Trophoblast cell (in vitro differentiated cells and primary cell): ENCODE results near the gene KDM5B.

Source experiments
- DNase-seq, 2 donors: peaks; one replicate each; pipeline ENCODE4 v3.0.0-alpha.2; 2016
- H2AFZ ChIP-seq: 2 replicates; pipeline ENCODE4 v1.6.1; 2013; ENCODE audit warnings: low read length, moderate library complexity, mild to moderate bottlenecking; ENCODE audit not compliant: insufficient read depth, poor library complexity
- H2AK5ac ChIP-seq: 2 replicates; pipeline ENCODE4 v1.6.1; 2013; ENCODE audit warnings: mild to moderate bottlenecking, low read length
- H2BK120ac ChIP-seq: 2 replicates; pipeline ENCODE4 v1.6.1; 2013; ENCODE audit warnings: low read length, mild to moderate bottlenecking, moderate library complexity; ENCODE audit not compliant: insufficient read depth, poor library complexity
- H2BK12ac ChIP-seq: 2 replicates; pipeline ENCODE4 v1.6.1; 2013; ENCODE audit warnings: mild to moderate bottlenecking, low read length, moderate library complexity
- H2BK5ac ChIP-seq: 2 replicates; pipeline ENCODE4 v1.6.1; 2013; ENCODE audit warnings: low read length, low read depth, moderate library complexity, mild to moderate bottlenecking; ENCODE audit not compliant: poor library complexity
- H3K14ac ChIP-seq: 2 replicates; pipeline ENCODE4 v1.6.1; 2013; ENCODE audit warnings: mild to moderate bottlenecking, low read length
- H3K18ac ChIP-seq: 2 replicates; pipeline ENCODE4 v1.6.1; 2013; ENCODE audit warnings: mild to moderate bottlenecking, low read length
- H3K23ac ChIP-seq: 2 replicates; pipeline ENCODE4 v1.6.1; 2013; ENCODE audit warnings: low read length
- H3K27ac ChIP-seq: 2 replicates; pipeline ENCODE4 v1.5.1; 2013; ENCODE audit warnings: low read depth, mild to moderate bottlenecking, inconsistent platforms, low read length, moderate library complexity
- H3K27me3 ChIP-seq: 2 replicates; pipeline ENCODE4 v1.6.1; 2013; ENCODE audit warnings: inconsistent platforms, mild to moderate bottlenecking, low read length, moderate library complexity; ENCODE audit not compliant: insufficient read depth
- H3K36me3 ChIP-seq, 2 experiments: 1 replicate in 1 of 2; 2 replicates in 1 of 2; pipeline ENCODE4 v1.6.1; 2013; ENCODE audit warnings: low read length in 2 of 2, mild to moderate bottlenecking in 2 of 2, moderate library complexity in 1 of 2; ENCODE audit not compliant: insufficient read depth in 2 of 2, control insufficient read depth in 1 of 2
- H3K4ac ChIP-seq: 2 replicates; pipeline ENCODE4 v1.6.1; 2013; ENCODE audit warnings: low read depth, mild to moderate bottlenecking, low read length, moderate library complexity
- H3K4me1 ChIP-seq, 2 experiments: 1 replicate in 1 of 2; 2 replicates in 1 of 2; pipeline ENCODE4 v1.6.1; 2013; ENCODE audit warnings: low read length in 2 of 2, mild to moderate bottlenecking in 2 of 2, moderate library complexity in 1 of 2; ENCODE audit not compliant: insufficient read depth in 2 of 2, control insufficient read depth in 1 of 2
- H3K4me2 ChIP-seq: 2 replicates; pipeline ENCODE4 v1.6.1; 2013; ENCODE audit warnings: inconsistent platforms, mild to moderate bottlenecking, low read length, moderate library complexity
- H3K4me3 ChIP-seq: 2 replicates; pipeline ENCODE4 v1.5.1; 2013; ENCODE audit warnings: mild to moderate bottlenecking, low read depth, low read length, inconsistent platforms
- H3K79me1 ChIP-seq: one replicate; pipeline ENCODE4 v1.6.1; 2013; ENCODE audit warnings: low read length
- H3K79me2 ChIP-seq: 2 replicates; pipeline ENCODE4 v1.6.1; 2013; ENCODE audit warnings: low read length, mild to moderate bottlenecking; ENCODE audit not compliant: control insufficient read depth, insufficient read depth, poor library complexity
- H3K9ac ChIP-seq: 2 replicates; pipeline ENCODE4 v1.6.1; 2013; ENCODE audit warnings: mild to moderate bottlenecking, low read length
- H3K9me3 ChIP-seq: 2 replicates; pipeline ENCODE4 v1.6.1; 2013; ENCODE audit warnings: low read depth, mild to moderate bottlenecking, control low read depth, inconsistent platforms, low read length; ENCODE audit not compliant: insufficient read depth
- H4K12ac ChIP-seq: 2 replicates; pipeline ENCODE4 v1.6.1; 2013; ENCODE audit warnings: low read depth, mild to moderate bottlenecking, low read length, moderate library complexity
- H4K8ac ChIP-seq: 2 replicates; pipeline ENCODE4 v1.6.1; 2013; ENCODE audit warnings: low read depth, mild to moderate bottlenecking, low read length, moderate library complexity
- H4K91ac ChIP-seq: one replicate; pipeline ENCODE4 v1.6.1; 2013; ENCODE audit warnings: low read depth, mild to moderate bottlenecking, low read length, moderate library complexity
- WGBS: extraction: QIAGEN DNeasy Blood & Tissue Kit; methylation state at CpG from one replicate; pipeline ENCODE4 v1.1.7; 2013; ENCODE audit warnings: missing lambda C conversion rate; ENCODE audit not compliant: insufficient read length, insufficient coverage; ENCODE audit errors: extremely low coverage; 5-methylcytosine and 5-hydroxymethylcytosine counted together

The KDM5B gene

GRCh38 chr1:202825748-202826147, 17.5 kb upstream of the KDM5B start:
- no peak overlapping the region for H3K27ac ChIP-seq
- H3K14ac ChIP-seq, result no peak overlapping the region
- no peak overlapping the region for H2BK12ac ChIP-seq
- no peak overlapping the region for H2AK5ac ChIP-seq
- H3K4ac ChIP-seq, result no peak overlapping the region
- no peak overlapping the region for H3K18ac ChIP-seq
- no peak overlapping the region for H3K9ac ChIP-seq
- H3K4me3 ChIP-seq, result no peak overlapping the region
- no peaks in the 10 kb centered on the region for H3K36me3 ChIP-seq
- peak in 1 of 2 donors; percentile 57 for DNase-seq
- H2BK120ac ChIP-seq, result no peak overlapping the region
- no peak overlapping the region for H3K23ac ChIP-seq
- H4K91ac ChIP-seq, result no peak overlapping the region
- no peaks in the 10 kb centered on the region for H3K9me3 ChIP-seq
- no CpG with 5 or more reads among the region's 7 CpGs for WGBS
- no peak overlapping the region for H4K8ac ChIP-seq
- no peaks in the 10 kb centered on the region for H3K27me3 ChIP-seq
- peaks cover 6 to 9% of the 10 kb centered on the region in 2 experiments for H3K4me1 ChIP-seq
- no peak overlapping the region for H3K4me2 ChIP-seq
- H2AFZ ChIP-seq, result no peak overlapping the region
- no peaks in the 10 kb centered on the region for H3K79me2 ChIP-seq
- H2BK5ac ChIP-seq, result no peak overlapping the region
- no peak overlapping the region for H4K12ac ChIP-seq
- H3K79me1 ChIP-seq, result no peaks in the 10 kb centered on the region

DNA sequence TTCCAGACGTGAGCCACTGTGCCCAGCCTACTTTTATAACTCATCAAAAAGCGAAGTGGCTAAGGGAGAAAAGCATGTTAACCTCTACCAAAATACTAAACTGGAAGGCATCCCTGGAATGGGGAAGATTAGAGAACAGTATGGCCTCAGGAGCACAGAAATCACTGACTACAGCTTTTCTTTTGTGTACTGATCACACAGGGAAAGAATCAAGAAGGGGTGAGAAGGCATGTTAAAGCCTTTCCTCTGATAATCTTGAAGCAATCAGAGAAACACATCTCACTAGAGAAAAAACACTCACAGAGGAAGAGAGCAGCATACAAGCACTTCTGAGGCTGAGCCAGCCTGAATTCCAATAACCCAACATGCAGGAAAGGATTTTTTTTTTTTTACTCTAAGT, 13.2 kb upstream of the KDM5B start:
- no CpG with 5 or more reads among the region's 2 CpGs for WGBS
- Histone ChIP-seq H2BK5ac (no peak overlapping the region), H2BK12ac (no peak overlapping the region)

DNA sequence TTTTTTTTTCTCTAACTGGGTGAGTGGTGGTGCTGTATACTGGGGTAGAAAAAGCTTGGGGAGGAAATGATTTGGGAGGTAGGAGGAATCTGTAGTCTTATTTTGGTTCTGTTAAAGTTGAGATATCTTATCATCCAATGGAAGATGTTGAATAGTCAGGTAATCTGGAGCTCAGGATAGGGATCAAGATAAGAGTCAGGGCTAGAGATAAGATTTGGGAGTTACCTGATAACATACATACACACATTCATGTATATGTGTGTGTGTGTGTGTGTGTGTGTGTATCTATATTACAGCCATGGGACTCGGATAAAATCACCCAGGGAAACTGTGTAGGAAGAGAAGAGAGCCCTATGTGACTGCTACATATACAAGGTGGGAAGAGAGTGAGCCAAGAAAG, 10.6 kb upstream of the KDM5B start:
- Histone ChIP-seq H3K4me3 (no peak overlapping the region), H2AK5ac (no peak overlapping the region), H3K79me1 (peaks cover 1% of the 10 kb centered on the region), H3K4ac (no peak overlapping the region), H3K4me2 (no peak overlapping the region), H3K4me1 (peaks cover 0 to 6% of the 10 kb centered on the region in 2 experiments), H3K27me3 (no peaks in the 10 kb centered on the region), H4K91ac (no peak overlapping the region), H3K18ac (no peak overlapping the region), H2BK12ac (no peak overlapping the region), H3K79me2 (no peaks in the 10 kb centered on the region), H3K9ac (no peak overlapping the region), H3K23ac (no peak overlapping the region), H4K8ac (no peak overlapping the region), H2BK120ac (no peak overlapping the region), H3K36me3 (no peaks in the 10 kb centered on the region), H3K14ac (no peak overlapping the region), H2AFZ (no peak overlapping the region), H4K12ac (no peak overlapping the region), H2BK5ac (no peak overlapping the region), H3K9me3 (no peaks in the 10 kb centered on the region), H3K27ac (no peak overlapping the region)
- no CpG with 5 or more reads among the region's 1 CpG for WGBS
- peak in 1 of 2 donors; percentile 51 for DNase-seq

More for the DNA sequence above, 13.2 kb upstream of the KDM5B start:
- Histone ChIP-seq H3K14ac (no peak overlapping the region), H2BK120ac (no peak overlapping the region), H3K36me3 (no peaks in the 10 kb centered on the region), H3K9me3 (no peaks in the 10 kb centered on the region), H3K79me2 (no peaks in the 10 kb centered on the region), H4K91ac (no peak overlapping the region), H3K23ac (no peak overlapping the region), H3K4me3 (no peak overlapping the region), H3K9ac (no peak overlapping the region), H3K79me1 (no peaks in the 10 kb centered on the region), H2AFZ (no peak overlapping the region), H3K4ac (no peak overlapping the region), H2AK5ac (no peak overlapping the region), H4K12ac (no peak overlapping the region), H3K4me2 (no peak overlapping the region), H3K4me1 (peaks cover 6 to 9% of the 10 kb centered on the region in 2 experiments), H3K27me3 (no peaks in the 10 kb centered on the region), H4K8ac (no peak overlapping the region), H3K18ac (no peak overlapping the region), H3K27ac (peak overlapping the region; percentile 49)
- peak; percentile 58 to 89 for DNase-seq

GRCh38 chr1:202815120-202815519, 6.9 kb upstream of the KDM5B start:
- no CpG with 5 or more reads among the region's 10 CpGs for WGBS
- Histone ChIP-seq H3K14ac (no peak overlapping the region), H3K4ac (no peak overlapping the region), H3K4me1 (peaks cover 16 to 22% of the 10 kb centered on the region in 2 experiments), H4K91ac (no peak overlapping the region), H2BK12ac (no peak overlapping the region), H3K36me3 (no peaks in the 10 kb centered on the region), H3K79me1 (peaks cover 24% of the 10 kb centered on the region), H3K9me3 (no peaks in the 10 kb centered on the region), H2AFZ (no peak overlapping the region), H3K18ac (no peak overlapping the region), H3K79me2 (peaks cover 9% of the 10 kb centered on the region), H4K8ac (no peak overlapping the region), H3K4me2 (peak overlapping the region; percentile 11), H2BK120ac (no peak overlapping the region), H4K12ac (no peak overlapping the region), H2AK5ac (no peak overlapping the region), H2BK5ac (no peak overlapping the region), H3K27ac (no peak overlapping the region), H3K23ac (no peak overlapping the region), H3K27me3 (no peaks in the 10 kb centered on the region), H3K9ac (no peak overlapping the region), H3K4me3 (no peak overlapping the region)
- peak; percentile 50 to 62 for DNase-seq
